Prostate gland (tissue), 2 donors: Measurements from ENCODE around the gene TVP23A.

Experiments used
- CTCF ChIP-seq, 4 experiments: fragments of 200-600 bp in 2 of 4; fragments of 450-650 bp in 2 of 4; sonication (generic) in 2 of 4; IDR thresholded peaks; 1 replicate in 3 of 4; 2 replicates in 1 of 4; pipeline ENCODE4 v1.5.1; 2016 to 2019; ENCODE audit warnings: antibody characterized with exemption in 4 of 4, mild to moderate bottlenecking in 2 of 4, moderate library complexity in 2 of 4
- POLR2A ChIP-seq: fragments of 450-650 bp; IDR thresholded peaks from one replicate; pipeline ENCODE4 v1.6.1; 2016; ENCODE audit warnings: antibody characterized with exemption, mild to moderate bottlenecking

GRCh38 chr16:10787304-10787703 lies 31.3 kb downstream of the TVP23A start:
- TF ChIP-seq CTCF (IDR thresholded peaks at IDR 0.05) (no peak), POLR2A (no peak)
